Right lobe of liver (tissue), 4 donors: ENCODE measurements around the gene ASCL2.

Source experiments
- CTCF ChIP-seq, 4 donors: fragments of 200-600 bp in 3 of 4; fragments of 450-650 bp in 1 of 4; IDR thresholded peaks; one replicate each; pipeline versions ENCODE4 v1.5.1 to v1.8.0; 2016 to 2022; ENCODE audit warnings: antibody characterized with exemption in 4 of 4, mild to moderate bottlenecking in 2 of 4
- POLR2A ChIP-seq: fragments of 450-650 bp; IDR thresholded peaks from one replicate; pipeline ENCODE4 v1.6.1; 2017; ENCODE audit warnings: antibody characterized with exemption, mild to moderate bottlenecking
- donor health status: DM: no; HTN: no; CAD: no.
- donor health status: DM: no; HTN: no; CAD: no.
- donor health status: DM: no; HTN: yes; CAD: no.

DNA sequence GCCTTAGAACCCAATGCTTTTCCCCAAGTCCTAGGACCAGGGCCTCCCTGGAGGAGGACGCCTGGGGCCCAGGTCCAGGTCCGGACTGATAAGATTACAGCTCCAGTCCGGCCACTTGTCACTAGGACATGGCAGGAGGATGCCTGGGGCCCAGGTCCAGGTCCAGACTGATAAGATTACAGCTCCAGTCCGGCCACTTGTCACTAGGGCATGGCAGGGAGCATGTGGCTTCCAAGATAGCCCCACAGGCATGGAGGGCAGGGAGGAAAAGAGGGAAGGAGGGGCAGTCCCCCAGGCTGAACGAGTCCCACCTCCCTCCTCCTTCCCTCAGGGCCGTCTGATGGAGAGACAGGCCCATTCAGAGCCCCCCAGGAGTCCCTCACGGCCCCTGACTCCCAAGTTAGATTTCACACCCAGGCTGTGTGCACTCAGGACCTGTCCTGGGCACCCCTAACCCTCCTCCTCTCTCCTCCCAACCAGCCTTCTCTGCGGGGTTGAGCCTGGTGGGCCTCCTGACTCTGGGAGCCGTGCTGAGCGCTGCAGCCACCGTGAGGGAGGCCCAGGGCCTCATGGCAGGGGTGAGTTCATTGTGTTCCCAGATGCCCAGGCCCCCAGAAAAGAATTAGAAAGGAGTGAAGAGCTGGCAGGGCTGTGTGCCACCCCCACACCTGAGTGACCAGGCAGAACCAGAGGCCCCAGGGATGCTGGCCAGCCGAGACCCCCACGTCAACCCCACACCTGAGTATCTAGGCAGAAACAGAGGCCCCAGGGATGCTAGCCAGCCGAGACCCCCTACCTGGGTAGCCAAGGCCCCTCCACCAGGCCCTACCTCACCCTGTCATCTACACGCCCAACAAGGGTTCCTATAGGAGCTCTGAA is 33.5 kb upstream of the ASCL2 start:
- TF ChIP-seq POLR2A (no peak), CTCF (IDR thresholded peaks at IDR 0.05) (no peak)
